Measurements from ENCODE around the gene PTK7.
A peak's percentile ranks its signal among the peaks of the same experiment; 100 is the strongest.

Gene PTK7

GRCh38 chr6:43043310-43043709, 32.8 kb upstream of the PTK7 start:
- DNase-seq (ENCODE audit: low read depth), result no peak
- TF ChIP-seq, protein P1, sequence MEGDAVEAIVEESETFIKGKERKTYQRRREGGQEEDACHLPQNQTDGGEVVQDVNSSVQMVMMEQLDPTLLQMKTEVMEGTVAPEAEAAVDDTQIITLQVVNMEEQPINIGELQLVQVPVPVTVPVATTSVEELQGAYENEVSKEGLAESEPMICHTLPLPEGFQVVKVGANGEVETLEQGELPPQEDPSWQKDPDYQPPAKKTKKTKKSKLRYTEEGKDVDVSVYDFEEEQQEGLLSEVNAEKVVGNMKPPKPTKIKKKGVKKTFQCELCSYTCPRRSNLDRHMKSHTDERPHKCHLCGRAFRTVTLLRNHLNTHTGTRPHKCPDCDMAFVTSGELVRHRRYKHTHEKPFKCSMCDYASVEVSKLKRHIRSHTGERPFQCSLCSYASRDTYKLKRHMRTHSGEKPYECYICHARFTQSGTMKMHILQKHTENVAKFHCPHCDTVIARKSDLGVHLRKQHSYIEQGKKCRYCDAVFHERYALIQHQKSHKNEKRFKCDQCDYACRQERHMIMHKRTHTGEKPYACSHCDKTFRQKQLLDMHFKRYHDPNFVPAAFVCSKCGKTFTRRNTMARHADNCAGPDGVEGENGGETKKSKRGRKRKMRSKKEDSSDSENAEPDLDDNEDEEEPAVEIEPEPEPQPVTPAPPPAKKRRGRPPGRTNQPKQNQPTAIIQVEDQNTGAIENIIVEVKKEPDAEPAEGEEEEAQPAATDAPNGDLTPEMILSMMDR (IDR thresholded peaks at IDR 0.05; ENCODE audit: control insufficient read depth, extremely low read depth, insufficient read depth), result no peak

GRCh38 chr6:43045371-43045930, 30.7 kb upstream of the PTK7 start:
- no peak for DNase-seq (ENCODE audit: low read depth)
- TF ChIP-seq, protein P1 (IDR thresholded peaks at IDR 0.05; ENCODE audit: control insufficient read depth, extremely low read depth, insufficient read depth), result no peak
- H3K4me3 ChIP-seq (ENCODE audit: low read depth, low read length), result no peak overlapping the region

More at GRCh38 chr6:43043310-43043709, 32.8 kb upstream of the PTK7 start:
- no peak overlapping the region for H3K4me3 ChIP-seq (ENCODE audit: low read depth, low read length)

DNA sequence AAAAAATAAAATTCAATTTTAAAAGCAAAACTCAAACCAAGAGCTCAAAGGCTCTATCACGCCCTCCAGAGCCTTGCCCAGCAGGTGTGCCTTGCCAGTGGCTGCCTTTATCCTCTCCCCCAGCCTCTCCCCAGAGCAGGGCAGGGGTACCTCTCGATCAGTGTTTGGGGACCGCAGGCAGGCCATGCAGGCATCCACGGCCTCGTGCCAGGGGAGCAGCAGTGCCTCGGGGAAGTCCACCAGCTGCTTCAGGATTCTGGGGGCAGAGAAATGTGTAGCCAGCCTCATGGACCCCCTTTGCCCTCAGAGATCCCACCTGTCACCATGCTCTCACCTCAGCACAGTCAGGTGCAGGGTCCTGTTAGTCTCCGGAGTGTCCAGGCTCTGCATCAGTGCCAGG, 28.1 kb upstream of the PTK7 start:
- TF ChIP-seq, protein P1 (IDR thresholded peaks at IDR 0.05; ENCODE audit: control insufficient read depth, extremely low read depth, insufficient read depth), result no peak
- DNase-seq (ENCODE audit: low read depth), result no peak
- H3K4me3 ChIP-seq (ENCODE audit: low read depth, low read length), result no peak overlapping the region

- TF ChIP-seq, protein P1 (IDR thresholded peaks at IDR 0.05; ENCODE audit: control insufficient read depth, extremely low read depth, insufficient read depth), result no peak
- no peak for DNase-seq (ENCODE audit: low read depth)
- H3K4me3 ChIP-seq (ENCODE audit: low read depth, low read length), result no peak overlapping the region
Measured at GRCh38 chr6:43050981-43051380, 25.1 kb upstream of the PTK7 start.

- peak overlapping the region; percentile 94 for H3K4me3 ChIP-seq (ENCODE audit: low read depth, low read length)
- TF ChIP-seq, protein P1 (IDR thresholded peaks at IDR 0.05; ENCODE audit: control insufficient read depth, extremely low read depth, insufficient read depth), result no peak
- DNase-seq (ENCODE audit: low read depth), result no peak
Measured at GRCh38 chr6:43052225-43052841, 23.8 kb upstream of the PTK7 start.

GRCh38 chr6:43052842-43053544, 23.1 kb upstream of the PTK7 start:
- no peak for DNase-seq (ENCODE audit: low read depth)
- peak overlapping the region; percentile 94 for H3K4me3 ChIP-seq (ENCODE audit: low read depth, low read length)
- TF ChIP-seq, protein P1 (IDR thresholded peaks at IDR 0.05; ENCODE audit: control insufficient read depth, extremely low read depth, insufficient read depth), result no peak

Data from LNCaP clone FGC (cell line).